NCI-H774 (cell line): ENCODE measurements around the gene FBRSL1.

Experiments
- DNase-seq: peaks from one replicate; lab custom pipeline; 2025; lab: John Stamatoyannopoulos, UW

The FBRSL1 gene

GRCh38 chr12:132510746-132511477, 21.0 kb downstream of the FBRSL1 start:
- no peak for DNase-seq

DNA sequence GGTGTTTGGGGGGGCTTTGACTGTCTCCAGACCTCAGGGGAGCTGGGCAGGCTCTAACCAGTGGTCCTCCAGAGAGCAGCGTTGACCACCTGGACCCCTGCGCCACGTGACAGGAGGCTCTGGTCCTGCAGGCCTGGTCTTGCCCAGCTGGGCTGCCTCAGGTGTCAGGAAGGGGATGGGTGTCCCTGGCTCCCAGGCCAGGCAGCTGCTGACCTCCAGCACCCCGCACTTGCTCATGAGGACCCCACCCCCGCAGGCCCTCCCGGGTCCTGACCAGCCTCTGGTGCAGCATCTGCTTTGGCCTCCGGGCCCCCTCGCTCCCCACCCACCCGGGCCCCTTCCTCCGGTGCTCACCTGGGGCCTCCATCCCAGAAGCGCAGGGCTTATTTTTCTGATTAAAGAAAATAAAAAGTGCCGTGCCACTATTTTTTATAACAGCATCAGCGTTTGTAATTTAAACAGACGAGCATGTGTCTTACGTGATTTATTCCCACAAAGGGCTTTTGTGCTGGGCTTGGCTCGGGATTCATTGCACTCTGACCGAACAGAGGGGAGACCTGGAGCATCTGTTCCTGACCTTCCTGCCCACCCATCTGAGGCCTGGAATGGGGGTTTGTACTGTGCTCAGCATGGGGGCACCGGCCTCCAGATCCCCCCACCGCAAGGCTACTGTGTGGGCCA, 21.7 kb downstream of the FBRSL1 start:
- DNase-seq: no peak

DNA sequence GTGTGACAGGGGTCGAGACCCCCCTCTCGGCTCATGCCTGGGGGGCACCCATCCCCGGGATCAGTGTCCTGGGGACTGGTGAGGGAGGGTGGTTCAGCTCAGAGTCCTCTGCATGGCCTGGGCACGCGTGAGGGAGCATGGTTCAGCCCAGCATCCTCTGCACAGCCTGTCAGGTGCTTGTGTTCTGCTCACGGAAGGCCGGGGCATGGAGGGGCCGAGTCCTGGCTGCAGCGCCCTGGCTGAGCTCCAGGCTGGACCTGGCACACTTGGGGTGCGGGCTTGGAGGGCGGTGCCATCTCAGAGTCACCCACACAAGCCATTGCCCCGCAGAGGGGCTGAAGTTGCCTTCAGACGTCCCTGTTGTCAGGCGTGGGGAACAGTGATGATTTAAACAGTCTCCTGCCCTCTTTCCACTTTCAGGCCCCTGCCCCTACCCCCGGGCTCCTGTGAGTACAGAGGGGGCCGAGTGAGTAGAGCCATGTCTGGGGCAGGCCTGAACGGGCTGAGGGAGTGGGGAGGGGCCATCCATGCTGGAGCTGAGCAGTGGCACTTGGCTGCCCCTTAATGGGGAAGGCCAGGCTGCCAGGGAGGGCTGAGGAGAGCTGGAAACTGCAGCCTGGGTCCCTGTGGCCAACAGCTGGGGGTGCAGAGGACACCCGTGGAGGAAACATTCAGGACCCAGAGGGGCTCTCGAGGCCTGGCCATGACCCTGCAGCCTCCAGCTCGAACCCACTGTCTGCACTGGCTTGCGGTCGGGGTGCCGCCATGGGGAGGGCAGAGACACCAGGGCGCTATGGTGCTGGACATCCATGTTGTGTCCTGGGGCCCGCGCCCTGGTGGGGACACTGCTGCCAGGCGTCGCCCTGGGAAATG, 22.5 kb downstream of the FBRSL1 start:
- DNase-seq: no peak

GRCh38 chr12:132513070-132513398, 23.1 kb downstream of the FBRSL1 start:
- no peak for DNase-seq

- no peak for DNase-seq
These were observed 23.6 kb downstream of the FBRSL1 start for GRCh38 chr12:132513458-132514135.

- no peak for DNase-seq
These were observed 24.4 kb downstream of the FBRSL1 start for GRCh38 chr12:132514216-132514820.

GRCh38 chr12:132514838-132515237, 24.9 kb downstream of the FBRSL1 start:
- no peak for DNase-seq

DNA sequence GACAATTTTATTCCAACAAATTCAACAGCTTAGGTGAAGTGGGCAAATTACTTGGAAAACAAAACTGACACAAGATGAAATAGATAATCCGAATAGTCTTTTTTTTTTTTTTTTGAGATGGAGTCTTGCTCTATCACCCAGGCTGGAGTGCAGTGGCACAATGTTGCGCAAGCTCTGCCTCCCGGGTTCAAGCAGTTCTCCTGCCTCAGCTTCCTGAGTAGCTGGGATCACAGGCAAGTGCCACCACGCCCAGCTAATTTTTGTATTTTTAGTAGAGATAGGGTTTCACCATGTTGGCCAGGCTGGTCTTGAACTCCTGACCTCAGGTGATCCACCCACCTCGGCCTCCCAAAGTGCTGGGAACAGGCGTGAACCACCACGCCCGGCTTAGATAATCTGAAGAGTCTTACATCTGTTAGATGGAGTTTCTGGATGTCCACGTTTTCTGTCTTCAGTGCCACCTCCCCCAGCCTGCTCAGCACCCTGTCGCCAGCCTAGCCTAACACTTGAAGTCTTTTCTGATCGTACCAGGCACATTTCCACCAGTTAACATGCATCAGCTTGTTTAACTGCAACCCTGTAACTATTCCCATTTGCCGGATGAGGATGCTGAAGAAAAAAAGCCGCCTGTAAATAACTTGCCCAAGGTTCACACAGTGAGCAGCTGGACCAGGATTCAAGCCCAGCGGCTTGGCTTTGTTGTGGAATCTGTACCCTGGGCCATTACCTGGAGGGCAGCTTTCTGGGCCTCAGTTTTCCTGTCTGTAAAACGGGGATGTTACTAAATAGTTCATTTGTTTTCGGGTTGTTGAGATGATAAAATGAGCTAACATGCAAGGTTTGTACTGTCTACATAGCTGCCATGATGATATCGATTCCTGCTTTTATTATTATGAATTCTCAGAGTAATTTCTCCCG, 26.4 kb downstream of the FBRSL1 start:
- DNase-seq: no peak

DNA sequence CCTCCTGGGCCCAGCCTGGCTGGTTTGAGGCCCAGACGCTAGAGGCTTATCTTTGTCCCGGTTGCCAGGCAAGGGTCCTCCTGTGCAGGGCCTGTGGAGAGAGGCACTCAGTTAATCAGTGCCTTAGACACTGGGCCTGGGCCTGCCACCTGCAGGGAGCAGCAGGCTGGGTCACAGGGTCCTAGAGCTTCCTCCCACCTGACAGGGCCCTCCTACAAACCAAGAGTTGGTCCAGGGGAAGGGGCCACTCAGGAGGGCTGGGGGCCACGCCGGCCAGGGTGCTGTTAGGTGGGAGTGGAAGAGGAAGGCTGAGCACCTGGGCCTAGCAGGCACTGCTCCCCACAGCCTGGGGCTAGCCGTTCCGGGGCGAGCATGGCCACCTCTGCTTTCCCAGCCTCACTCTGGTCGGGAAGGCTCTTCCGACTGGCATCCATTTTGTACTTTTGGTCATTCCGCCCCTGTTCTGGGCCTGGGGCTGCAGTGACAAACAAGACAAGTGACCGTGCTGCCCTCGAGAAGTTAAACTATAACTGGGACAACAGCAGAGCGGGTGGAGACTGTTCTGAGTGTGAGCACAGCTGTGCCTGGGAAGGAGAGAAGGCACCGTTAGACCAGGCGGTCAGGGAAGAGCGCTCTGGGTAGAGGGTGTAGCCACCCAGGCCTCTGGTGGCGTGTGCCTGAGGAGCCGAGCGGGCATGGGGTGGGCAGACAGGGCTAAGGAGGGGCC, 27.2 kb downstream of the FBRSL1 start:
- DNase-seq: no peak

- DNase-seq: no peak
These were observed 27.8 kb downstream of the FBRSL1 start for GRCh38 chr12:132517740-132518100.

- DNase-seq: no peak
These were observed 28.5 kb downstream of the FBRSL1 start for GRCh38 chr12:132518354-132518992.

- DNase-seq: no peak
These were observed 30.7 kb downstream of the FBRSL1 start for GRCh38 chr12:132520421-132521199.

- no peak for DNase-seq
These were observed 31.2 kb downstream of the FBRSL1 start for GRCh38 chr12:132521200-132521580.

DNA sequence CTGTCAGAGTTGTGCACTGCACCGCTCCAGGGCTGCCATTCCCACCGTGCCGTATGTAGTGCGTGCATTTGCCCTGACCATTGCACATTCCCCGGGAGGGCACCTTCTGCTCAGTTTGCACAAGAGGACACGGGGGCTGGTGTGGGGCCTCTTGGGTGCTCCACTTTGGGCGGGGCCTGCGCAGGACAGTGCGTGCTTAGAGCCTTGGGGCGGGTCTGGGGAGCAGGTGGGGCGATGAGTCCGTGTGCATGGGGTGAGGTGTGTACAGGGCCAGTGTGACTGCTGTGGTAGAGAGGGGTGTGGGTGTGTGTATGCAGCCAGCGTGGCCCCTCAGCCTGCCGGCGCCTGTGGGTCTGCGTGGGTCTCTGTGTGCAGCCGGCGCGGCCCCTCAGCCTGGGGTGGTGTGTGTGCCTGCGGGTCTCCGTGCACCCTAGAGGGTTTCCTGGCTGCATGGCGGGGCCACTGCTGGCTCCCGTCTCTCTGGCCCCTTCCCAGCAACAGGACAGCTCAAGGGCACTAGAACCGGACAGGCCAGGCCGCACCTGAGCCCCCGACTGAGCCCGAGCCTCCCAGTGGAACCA, 31.9 kb downstream of the FBRSL1 start:
- no peak for DNase-seq

DNA sequence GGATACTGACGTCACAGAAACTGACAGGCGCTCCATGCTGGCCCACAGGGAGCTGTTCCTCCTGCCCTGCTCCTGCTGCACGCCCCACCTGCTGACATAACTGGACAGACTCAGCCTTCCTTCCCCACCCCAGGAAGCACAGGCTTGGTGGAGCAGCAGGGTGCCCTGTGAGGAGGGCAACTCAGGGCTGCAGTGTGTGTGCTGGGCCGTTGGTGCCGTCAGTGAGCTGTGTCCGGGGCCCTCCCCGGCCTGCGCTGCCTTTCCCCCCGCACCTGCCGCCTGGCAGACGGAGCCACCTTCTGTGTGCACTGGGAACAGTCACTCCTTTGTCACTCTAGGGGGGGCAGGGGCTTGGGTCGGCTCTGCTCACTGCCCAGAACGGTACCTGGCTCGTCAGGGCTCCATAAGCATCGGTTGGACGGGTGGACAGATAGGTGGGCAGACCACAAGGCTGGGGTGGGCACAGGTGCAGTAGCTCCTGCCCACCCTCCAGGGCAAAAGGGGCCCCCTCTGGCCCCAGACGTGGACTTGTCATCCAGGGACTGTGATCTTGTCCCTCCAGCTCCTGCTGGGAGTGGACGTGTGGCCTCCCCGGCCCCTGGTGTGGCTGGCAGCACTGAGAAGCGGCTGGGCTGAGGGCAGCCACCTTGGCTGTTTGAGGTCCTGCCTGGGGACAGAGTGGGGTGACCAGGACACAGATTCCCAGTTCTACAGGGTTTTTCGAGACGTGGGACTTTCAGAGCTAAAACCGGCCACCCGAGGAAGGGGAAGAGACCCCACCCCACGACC, 32.8 kb downstream of the FBRSL1 start:
- DNase-seq: no peak

DNA sequence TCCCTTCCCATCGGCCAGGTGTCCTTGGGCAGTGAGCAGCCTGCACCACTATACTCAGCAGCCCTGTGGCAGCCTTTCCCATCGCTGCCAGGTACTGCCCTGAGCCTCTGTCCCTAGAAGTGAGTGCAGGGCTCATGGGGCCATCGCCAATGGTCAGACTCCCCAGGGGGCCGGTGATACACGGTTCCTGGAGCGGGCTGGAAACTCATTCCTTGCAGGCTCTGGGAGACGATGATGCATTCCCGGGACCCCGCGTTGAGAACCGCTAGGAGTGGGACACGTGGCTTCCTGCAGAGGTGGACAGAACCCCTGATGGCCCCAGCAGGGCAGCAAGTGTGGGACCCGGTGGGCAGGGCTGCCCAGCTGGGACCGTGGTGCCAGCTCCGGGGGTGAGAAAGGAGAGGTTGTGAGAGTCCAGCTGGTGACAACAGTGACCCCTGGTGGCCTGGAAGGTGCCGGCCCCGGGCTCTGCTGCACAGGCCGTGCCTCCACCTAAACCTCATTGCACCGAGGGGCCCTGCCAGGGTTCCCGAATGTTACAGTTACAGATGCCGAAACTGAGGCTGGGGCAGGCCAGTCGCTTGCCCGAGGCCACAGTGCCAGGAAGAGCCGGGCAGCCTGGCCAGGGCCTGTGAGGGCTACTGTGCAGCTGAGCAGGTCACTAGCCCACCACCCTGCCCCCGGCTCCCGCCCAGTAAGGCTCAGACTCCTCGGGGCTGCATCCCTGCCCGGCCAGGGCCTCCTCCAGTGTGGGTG, 33.8 kb downstream of the FBRSL1 start:
- no peak for DNase-seq

DNA sequence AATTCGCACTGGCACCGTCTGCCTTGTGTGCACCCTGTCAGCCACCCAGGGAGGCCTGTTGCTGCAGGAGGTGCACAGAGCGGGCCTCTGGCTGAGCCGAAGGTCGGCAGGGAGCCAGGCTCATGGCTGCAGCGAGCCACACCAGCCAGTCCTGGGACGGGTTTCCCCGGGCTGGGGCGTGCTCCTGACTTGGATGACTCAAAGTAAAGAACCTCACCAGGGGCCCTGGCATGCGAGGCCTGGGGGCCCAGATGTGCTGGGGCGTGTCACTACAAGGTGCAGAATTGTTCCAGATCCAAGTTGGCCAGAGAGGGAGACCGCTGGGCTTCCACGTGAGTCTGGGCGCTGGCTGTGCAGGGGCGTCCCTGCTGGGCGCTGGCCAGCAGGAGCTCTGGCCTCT, 34.5 kb downstream of the FBRSL1 start:
- DNase-seq: no peak
